Stimulated activated CD4-positive, alpha-beta T cell treated with anti-CD3 and anti-CD28 coated beads, Interleukin-2, amount 100 ng/mL, for 24 hours (primary cell): ENCODE data around the gene F12.
A peak's percentile ranks its signal among the peaks of the same experiment; 100 is the strongest.

Source experiments
- DNase-seq, 2 donors: peaks; one replicate each; pipeline ENCODE4 v3.0.0-alpha.2; 2020

The F12 gene

DNA sequence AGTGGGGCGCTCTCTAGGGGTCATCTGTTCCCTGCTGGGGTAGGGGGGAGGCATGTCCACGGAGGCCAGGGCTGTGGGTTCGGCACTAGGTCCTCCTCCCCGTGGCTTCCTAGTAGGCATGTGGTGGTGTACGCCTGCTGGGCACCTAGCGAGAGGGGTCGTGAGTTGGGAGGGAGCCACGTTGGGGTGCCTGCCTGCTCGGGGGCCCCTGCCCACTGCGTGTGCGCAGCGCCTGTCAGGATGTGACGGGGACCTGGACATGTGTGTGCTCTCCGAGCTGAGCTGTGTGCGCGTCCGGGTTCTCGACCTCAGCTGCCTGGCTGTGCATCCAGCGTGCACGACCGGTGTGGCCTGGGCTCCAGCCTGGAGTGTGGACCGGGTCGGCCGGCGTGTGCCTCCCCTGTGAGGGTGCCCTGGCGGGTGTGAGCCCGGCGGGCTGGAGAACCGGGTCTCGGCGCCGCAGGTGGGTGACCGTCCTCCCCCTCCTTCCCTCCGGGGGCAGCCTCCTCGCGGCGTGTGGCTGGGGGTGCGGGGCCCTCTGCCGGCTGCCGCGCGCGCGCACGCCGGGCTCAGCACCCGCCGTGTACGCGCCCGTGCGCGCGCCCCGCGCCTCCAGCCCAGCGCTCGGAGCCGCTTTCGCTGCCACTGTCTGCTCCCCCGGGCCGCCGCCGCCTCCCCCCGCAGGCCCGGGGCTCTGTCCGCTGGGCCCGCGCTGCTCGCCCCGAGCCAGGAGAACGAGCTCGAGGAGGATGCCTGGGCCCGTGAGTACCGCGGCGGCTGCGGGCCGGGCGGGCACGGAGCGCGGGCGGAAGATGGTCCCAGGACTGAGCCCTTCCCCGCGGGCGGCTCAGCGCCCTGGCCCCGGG, 37.1 kb upstream of the F12 start, which contains the start of gene PRR7:
Gene PRR7 (plus strand): TSS at position 615 of the 866 bp plus-strand sequence. CDS start 8,254 bp downstream, outside the sequence.
- peak; percentile 72 to 79 for DNase-seq

DNA sequence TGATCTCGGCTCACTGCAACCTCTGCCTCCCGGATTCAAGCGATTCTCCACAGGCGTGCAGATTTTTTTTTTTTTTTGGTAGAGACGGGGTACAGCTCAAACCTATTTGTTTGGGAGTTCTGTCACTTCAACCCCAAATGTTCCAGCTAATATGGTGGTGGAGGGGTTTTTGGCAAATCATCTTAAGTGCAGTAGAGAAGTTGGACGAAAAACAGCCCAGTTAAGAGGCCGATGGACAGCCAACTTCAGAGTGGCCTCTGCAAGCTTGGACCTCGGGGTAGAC, 36.5 kb upstream of the F12 start:
- DNase-seq, result no peak

DNA sequence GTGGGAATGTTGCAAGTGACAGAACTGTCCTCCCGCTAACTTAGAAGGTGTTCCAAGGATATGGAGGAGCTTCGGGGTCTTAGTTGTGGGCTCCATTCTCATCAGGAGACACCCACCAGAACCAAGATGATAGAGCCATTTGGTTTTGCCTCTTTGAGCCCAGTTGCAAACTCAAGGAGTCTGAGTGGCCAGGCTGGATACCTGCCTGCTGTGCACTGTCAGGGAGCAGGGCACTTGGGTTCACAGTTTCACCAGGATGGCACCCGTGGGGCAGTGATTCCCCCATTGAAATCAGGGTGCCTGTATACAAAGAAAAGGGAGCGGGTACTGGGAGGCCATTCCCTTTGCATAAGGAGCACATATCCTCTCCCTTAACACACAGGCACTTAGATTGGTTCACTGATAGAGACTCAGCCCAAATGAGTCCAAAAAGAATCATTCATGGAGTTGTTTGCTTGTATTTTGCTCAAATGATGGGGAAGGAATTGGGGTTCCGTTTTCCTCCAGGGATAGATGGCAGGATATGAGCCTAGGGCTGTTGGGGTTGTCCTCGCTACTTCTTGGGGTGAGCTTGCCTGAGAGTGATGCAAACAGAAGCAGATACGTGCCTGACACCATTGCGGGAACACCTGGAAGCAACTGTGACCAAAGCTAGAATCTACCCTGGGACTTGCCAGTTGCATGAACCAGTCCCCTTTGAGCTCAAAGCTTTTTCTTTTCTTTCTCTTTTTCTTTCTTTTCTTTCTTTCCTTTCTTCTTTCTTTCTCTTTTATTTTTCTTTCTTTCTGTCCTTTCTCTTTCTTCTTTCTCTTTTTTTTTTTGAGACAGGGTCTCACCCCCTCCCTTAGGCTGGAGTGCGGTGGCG, 35.9 kb upstream of the F12 start:
- no peak for DNase-seq

DNA sequence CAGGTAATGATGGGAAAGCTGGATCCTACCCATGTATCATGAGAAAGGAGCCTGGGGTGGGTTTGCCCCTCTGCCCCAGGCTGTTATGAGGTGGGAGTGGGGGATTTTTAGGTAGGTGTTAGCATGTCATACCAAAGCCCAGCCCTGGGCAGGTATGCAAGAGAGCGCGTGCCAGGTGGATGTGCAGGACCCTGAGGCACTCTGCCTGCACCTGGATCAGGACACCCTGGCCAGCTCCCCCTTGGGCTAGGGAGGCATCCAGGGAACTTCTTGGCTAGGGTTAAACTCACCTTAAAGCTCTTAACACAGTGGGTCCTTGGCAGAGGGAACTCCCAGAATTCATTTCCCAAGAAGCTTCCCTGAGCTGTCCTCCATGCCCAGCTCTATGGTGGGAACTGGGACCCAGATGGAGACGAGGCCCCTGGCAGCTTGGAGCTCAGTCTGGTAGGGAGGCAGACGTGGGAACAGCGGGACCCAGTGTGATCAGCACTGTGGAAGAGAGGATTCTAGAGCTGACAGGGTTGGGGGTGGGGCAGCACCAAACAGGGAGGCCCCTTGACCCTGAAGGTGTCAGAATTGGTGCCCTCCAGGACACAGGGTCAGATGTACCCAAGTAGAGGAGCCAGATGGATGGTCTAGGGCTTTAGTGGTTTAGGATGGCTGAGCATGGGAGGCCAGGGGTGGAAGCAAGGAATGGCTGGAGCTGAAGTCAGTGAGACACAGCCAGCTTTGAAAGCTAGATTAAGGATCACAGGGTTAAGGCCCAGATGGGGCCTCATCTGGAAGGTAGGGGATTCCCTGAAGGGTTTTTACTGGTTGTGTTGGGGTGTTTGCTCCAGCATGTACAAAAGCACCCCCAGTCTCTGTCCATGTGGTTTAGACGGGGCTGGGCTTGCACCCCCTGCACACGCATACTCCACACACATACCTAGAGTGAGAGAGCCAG, 35.0 kb upstream of the F12 start:
- DNase-seq, result no peak

DNA sequence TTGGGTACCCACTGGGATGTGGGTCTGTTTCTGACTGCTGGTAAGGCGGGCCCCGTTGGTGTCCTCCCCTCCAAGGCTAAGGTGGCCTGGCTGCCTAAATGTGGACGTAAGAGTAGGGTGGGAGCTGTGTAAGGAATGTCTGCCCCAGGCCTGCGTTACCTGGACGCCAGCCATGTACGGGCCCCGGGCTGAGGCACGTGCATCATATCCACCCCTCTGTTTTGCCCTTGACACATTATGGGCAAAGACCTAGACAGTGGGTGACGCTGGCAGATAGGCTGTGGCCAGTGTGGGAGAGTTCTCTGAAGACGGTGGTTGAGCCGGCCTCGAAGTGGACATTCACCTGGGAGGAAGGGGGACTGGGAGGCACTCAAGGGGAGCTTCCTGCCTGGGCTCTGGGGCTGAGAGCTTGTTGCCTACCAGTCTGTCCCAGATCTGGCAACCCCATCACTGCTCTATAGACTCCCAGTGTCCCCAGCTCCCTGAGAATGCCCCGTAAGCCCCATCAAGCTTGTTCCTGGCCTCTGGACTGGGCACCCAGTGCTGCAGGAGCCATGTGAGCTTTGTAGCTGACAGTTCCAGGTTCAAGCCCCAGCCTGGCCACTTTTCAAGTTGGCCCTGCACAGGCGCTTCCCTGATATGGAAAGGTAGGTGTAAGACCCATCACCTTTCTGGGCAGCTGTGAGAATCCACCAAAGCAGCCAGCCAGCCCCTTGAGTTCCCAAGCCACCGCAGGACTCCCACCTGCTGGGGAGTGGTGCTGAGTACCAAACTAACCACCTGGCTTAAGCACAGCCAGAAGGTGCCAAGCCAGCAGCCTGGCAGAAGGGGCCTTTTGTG, 34.0 kb upstream of the F12 start:
- no peak for DNase-seq

DNA sequence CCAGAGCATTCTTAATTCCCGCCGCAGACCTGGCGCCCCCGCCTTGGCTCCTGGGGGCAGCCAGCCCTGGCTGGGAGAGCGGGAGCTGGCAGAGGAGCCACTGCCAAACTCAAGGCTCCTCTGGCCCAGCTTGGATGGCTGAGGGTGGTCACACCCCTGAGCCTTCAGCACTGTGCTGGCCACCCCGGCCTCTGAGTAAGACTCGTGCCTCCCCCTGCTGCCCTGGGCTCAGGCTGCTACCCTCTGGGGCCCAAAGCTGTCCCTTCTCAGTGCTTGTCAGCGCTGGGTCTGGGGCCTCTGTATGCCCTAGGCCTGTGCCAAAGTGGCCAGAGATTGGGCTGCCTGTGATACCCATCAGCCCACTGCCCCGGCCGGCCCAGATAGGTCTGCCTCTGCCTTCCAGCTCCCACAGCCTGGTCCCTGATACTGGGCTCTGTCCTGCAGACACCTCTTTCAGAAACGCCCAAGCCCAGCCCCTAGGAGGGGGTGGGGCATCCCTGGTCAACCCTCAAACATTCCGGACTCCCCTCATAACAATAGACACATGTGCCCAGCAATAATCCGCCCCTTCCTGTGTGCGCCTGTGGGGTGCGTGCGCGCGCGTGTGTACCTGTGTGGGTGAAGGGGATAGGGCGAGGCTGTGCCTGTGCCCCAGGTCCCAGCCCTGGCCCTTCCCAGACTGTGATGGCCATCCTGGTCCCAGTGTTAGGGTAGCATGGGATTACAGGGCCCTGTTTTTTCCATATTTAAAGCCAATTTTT, 32.9 kb upstream of the F12 start:
- no peak for DNase-seq

DNA sequence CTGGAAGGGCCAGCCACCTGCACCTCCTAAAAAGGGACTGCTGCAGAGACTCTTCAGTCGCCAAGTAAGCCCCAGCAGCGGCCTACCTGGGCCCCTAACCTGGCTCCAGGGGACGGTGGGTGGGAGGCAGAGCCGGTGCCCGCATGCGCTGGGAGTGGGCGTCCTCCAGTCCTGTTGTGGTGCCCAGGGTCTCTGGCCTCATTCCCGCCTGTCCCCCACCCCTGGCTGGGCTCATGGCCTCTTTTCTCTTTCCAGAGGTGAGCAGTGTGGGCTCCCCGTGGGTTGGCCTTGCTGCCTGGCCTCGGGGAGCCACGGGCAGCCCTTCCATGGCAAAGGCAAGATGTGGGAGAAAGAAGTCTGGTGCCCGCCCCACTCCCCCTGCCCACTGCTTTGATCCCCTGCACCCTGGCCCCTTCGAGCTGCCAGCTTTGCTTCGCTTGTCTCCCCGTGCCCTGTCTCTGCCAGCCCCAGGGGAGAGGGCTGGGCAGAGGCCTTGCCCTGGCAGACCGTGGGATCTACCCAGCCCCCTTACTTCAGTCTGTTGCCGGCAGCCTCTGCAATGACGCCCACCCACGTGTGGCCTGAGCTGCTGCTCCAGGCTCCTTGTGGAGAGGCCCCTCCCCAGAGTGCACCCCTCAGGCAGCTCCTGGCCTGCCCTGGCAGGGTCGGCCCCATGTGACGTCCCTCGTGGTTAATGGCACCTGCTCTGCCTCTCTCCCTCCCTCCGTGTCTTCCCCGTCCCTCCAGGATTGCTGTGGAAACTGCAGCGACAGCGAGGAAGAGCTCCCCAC, 31.8 kb upstream of the F12 start:
- DNase-seq, result no peak

DNA sequence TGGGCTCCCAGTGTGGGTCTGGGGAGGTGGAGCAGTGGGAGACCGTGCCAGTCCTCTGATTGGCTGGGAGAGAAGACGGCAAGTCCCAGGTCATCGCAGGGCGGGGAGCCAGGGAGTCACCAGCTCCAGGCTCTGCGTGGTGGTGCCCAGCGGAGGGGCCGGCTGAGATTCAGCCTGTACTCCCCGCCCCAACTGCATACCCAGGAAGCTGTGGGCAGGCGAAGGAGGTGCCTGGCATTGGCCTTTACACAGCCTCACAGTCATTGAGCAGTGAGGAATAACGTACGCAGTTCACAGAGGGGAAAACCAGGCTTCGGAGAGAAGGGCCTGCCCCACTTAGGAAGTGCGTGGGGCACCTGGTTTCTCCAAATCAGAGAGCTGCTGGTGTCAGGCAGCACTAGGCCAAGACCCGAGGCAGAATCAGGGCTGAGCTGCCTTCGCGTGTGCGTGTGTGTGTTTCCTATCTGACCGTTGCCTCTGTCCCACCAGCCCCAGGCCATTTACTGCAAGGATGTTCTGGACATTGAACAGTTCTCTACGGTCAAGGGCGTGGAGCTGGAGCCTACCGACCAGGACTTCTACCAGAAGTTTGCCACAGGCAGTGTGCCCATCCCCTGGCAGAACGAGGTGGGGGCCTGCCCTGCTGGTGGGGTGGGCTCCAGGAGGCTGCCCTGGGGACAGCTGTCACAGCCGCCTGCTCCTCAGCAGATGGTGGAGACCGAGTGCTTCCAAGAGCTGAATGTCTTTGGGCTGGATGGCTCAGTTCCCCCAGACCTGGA, 31.0 kb upstream of the F12 start:
- peak in 1 of 2 donors; percentile 60 for DNase-seq

DNA sequence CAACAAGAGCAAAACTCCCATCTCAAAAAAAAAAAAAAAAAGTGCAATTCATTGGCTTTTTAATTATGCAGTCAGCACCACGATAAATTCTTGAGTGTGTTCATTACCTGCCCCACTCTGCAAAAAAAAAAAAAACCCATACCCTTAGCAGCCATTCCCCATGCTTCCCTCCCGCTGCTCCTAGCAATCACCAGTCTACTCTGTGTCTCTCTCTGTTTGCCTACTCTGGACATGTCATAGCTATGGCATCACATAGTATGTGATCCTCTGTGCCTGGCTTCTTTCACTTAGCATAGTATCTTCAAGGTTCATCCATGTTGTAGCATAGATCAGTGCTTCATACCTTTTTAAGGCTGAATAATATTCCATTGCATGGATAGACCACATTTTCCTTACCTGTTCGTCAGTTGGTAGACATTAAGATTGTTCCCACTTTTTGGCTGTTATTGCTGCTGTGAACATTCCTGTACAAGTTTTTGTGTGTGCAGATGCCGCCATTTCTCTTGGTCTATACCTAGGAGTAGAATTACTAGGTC, 30.2 kb upstream of the F12 start:
- no peak for DNase-seq

DNA sequence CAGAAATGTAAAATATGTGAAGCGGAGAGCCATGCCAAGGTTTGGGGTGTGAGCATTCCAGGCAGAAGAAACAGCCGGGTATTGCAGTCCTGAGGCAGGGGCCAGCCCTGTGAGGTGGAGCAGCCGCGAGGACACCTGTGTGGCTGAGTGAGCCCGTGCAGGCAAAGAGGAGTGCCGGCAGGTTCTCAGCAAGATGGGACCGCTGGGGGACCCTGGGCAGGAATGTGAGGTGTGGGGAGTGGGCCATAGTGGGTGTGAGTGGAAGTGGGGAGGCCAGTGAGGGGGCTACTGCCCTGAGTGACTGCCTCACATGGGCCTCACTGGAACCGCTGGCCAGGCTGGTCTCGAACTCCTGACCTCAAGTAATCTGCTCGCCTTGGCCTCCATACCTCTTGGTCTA, 29.1 kb upstream of the F12 start:
- no peak for DNase-seq

DNA sequence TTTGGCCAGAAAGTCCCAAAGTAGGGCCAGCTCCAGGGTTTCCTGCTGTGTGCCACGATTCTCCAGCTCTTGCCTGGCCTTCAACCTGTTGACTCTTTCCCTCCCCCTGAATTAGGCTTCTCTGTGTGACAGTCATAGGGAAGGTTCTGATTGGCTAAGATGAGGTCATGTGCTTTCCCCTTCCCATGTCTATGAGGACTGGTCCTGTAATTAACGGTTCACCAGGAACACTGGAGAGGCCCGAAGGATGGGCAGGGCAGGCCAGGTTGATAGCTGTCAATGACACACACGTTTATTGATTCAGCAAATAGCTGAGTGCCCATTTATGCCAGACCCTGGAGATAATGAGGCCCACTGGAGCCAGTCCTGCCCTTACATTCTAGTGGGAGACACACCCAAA, 28.3 kb upstream of the F12 start:
- DNase-seq, result no peak

DNA sequence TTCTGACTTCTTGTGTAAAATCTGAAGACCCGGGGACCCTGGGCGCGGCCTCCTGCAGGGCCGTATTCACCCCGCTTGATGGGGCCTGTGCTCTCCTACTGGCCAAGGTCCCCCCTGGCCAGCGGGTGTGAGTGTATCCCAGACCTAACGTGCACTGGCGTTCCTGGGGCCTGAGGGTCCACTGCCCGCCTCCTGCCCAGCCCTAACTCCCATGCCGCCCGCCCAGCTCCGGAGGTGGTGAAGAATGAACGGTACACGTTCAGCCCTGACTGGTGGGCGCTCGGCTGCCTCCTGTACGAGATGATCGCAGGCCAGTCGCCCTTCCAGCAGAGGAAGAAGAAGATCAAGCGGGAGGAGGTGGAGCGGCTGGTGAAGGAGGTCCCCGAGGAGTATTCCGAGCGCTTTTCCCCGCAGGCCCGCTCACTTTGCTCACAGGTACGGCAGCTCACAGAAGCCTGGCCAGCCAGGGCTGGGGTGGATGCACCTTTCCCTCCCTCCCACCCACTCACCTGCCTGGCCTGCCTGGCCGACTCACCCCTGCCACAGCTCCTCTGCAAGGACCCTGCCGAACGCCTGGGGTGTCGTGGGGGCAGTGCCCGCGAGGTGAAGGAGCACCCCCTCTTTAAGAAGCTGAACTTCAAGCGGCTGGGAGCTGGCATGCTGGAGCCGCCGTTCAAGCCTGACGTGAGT, 26.6 kb upstream of the F12 start:
- DNase-seq, result no peak

DNA sequence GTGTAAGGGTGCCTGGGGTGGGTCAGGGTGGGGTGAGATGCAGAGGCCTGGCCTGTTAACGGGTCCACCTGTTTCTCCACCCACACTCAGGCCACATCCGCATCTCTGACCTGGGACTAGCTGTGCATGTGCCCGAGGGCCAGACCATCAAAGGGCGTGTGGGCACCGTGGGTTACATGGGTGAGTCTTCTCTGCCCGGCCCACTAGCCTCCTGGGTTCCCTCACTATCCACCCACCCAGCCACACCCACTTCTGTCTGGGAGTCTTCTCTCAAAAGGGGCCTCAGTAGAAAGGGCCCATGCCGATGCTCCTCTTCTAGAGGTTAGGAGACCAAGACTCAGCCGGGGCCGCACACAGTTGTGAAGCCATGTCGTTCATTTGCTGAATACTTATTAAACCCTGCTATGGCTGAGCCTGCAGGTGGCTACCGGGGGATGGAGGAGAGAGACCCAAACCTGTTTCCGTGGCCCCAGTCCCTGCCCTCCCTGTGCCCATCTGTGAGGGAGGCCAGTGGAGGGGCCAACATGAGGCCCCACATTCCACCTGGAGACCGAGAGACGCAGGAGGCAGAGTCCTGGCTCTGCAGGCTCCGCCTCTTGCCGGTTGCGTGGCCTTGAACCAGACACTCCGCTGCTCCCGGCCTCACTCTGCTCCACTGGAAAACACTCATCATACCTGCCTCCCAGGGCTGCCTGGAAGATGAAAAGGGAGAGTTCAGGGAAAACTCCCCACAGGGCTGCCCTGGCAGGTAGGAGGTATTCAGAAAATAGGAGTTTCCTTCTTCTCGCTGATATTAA, 25.8 kb upstream of the F12 start:
- DNase-seq, result no peak

DNA sequence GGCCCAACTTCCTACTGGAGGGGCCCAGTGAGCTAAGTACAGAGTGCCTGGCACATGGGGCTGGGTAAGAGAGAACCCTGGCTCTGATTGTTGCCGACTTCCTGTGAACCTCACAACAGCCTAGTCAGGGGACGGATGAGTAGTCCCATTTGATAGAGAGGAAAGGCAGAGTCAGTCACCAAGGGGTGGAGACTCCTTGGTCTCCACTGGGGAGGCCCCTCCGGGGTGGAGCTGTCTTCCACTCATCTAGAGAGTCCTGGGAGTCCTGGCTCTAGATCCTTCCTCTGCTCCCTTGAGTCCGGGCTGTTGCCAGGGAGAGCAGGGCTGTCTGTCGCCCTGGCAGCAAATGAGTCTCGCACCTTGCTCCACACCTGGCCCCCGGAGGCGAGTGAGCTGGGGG, 25.1 kb upstream of the F12 start:
- DNase-seq, result peak; percentile 67 to 69

DNA sequence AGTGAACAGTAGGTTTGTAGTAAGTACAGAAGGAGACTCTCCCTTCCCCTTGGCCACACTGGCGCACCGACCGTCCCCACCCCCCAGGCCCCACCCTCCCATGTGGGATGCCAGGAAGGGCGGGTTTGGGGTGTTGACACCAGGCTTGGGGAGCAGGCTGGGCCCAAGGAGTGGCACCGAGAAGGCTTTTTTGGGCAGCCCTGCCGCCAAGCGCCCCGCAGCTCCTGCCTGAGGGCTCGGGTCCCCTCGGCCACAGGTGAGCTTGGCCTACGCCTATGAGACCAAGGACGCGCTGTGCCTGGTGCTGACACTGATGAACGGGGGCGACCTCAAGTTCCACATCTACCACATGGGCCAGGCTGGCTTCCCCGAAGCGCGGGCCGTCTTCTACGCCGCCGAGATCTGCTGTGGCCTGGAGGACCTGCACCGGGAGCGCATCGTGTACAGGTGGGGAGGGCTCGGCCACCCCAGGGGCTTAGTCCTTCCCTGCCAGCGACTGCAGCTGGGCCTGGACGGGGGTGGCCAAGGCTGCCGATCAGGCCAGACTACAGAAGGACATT, 24.4 kb upstream of the F12 start:
- no peak for DNase-seq

DNA sequence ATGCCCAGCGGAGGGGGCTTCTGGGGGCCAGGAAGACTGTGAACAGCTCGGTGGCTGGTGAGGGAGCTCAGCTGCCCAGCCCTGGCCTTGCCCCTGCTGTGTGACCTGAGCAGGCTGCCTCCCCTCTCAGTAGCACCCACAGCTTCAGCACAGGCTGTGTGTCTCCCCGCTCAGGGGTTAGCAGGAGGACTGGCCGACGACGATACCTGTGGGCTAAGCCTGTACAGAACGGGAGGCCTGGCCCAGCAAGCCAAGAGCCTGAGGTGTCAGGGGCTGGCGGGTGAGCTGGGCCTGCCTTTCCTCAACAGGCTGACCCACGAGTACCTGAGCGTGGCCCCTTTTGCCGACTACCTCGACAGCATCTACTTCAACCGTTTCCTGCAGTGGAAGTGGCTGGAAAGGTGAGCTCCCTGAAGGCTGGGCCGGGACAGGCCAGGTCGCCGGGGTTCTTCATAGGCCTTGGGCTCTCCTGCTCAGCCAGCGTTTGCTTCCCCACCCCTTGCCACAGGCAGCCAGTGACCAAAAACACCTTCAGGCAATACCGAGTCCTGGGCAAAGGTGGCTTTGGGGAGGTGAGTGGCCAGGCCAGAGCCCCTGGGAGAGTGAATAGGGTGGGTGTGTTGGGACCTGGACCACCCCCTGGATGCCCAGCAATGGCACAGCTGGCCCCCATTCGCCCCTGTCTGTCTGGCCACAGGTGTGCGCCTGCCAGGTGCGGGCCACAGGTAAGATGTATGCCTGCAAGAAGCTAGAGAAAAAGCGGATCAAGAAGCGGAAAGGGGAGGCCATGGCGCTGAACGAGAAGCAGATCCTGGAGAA, 23.7 kb upstream of the F12 start:
- DNase-seq, result no peak
